ENCODE data around the gene PIK3AP1.

PIK3AP1 gene

GRCh38 chr10:96626795-96627194 is 93.5 kb downstream of the PIK3AP1 start:
- no peak overlapping the region for H2AFZ ChIP-seq (ENCODE audit: low read length)
- no peaks in the 10 kb centered on the region for H4K20me1 ChIP-seq (ENCODE audit: insufficient read depth, low read length, poor library complexity, severe bottlenecking)
- H3K9ac ChIP-seq (ENCODE audit: low read depth, low read length, poor library complexity, severe bottlenecking), result no peak overlapping the region
- no peaks in the 10 kb centered on the region for H3K9me2 ChIP-seq (replicated peaks; ENCODE audit: low read depth, low read length)
- no peaks in the 10 kb centered on the region for H3K27me3 ChIP-seq (ENCODE audit: insufficient read depth, low read length, poor library complexity, severe bottlenecking)
- no peak overlapping the region for H3K4me2 ChIP-seq (ENCODE audit: low read depth, low read length, poor library complexity, severe bottlenecking)
- no peak overlapping the region for H3K4me3 ChIP-seq (ENCODE audit: low read length, poor library complexity, severe bottlenecking)
- no peaks in the 10 kb centered on the region for H3F3A ChIP-seq (ENCODE audit: low read depth)
- peaks cover 60% of the 10 kb centered on the region; the same call in 1 of the 2 replicates for H3K36me3 ChIP-seq (ENCODE audit: insufficient read depth, low read length)
- no peaks in the 10 kb centered on the region for H3K4me1 ChIP-seq (ENCODE audit: insufficient read depth, low read length, poor library complexity, severe bottlenecking)
- H3K9me3 ChIP-seq (ENCODE audit: insufficient read depth, low read depth, low read length), result no peaks in the 10 kb centered on the region
- H3K79me2 ChIP-seq (ENCODE audit: insufficient read depth, low read length), result no peaks in the 10 kb centered on the region
- TF ChIP-seq CTCF (conservative IDR thresholded peaks at IDR 0.05; ENCODE audit: low read length), result peak; percentile 48
- TF ChIP-seq EZH2phosphoT487 (IDR thresholded peaks at IDR 0.05; ENCODE audit: borderline replicate concordance), result no peak

GRCh38 chr10:96625173-96625572 is 95.1 kb downstream of the PIK3AP1 start:
- Histone ChIP-seq H3K79me2 (ENCODE audit: insufficient read depth, low read length) (no peaks in the 10 kb centered on the region), H3K4me2 (ENCODE audit: low read depth, low read length, poor library complexity, severe bottlenecking) (no peak overlapping the region), H3K9me3 (ENCODE audit: insufficient read depth, low read depth, low read length) (no peaks in the 10 kb centered on the region), H4K20me1 (ENCODE audit: insufficient read depth, low read length, poor library complexity, severe bottlenecking) (no peaks in the 10 kb centered on the region), H3K9ac (ENCODE audit: low read depth, low read length, poor library complexity, severe bottlenecking) (no peak overlapping the region), H3F3A (ENCODE audit: low read depth) (no peaks in the 10 kb centered on the region), H3K9me2 (replicated peaks; ENCODE audit: low read depth, low read length) (no peaks in the 10 kb centered on the region), H3K27me3 (ENCODE audit: insufficient read depth, low read length, poor library complexity, severe bottlenecking) (no peaks in the 10 kb centered on the region), H3K4me3 (ENCODE audit: low read length, poor library complexity, severe bottlenecking) (no peak overlapping the region), H3K36me3 (ENCODE audit: insufficient read depth, low read length) (peaks cover 73% of the 10 kb centered on the region; the same call in 1 of the 2 replicates), H2AFZ (ENCODE audit: low read length) (no peak overlapping the region), H3K4me1 (ENCODE audit: insufficient read depth, low read length, poor library complexity, severe bottlenecking) (no peaks in the 10 kb centered on the region)
- TF ChIP-seq CTCF (conservative IDR thresholded peaks at IDR 0.05; ENCODE audit: low read length) (no peak), EZH2phosphoT487 (IDR thresholded peaks at IDR 0.05; ENCODE audit: borderline replicate concordance) (no peak)

- Histone ChIP-seq H3K79me2 (ENCODE audit: insufficient read depth, low read length) (no peaks in the 10 kb centered on the region), H3K4me1 (ENCODE audit: insufficient read depth, low read length, poor library complexity, severe bottlenecking) (no peaks in the 10 kb centered on the region), H2AFZ (ENCODE audit: low read length) (no peak overlapping the region), H3K9ac (ENCODE audit: low read depth, low read length, poor library complexity, severe bottlenecking) (no peak overlapping the region), H4K20me1 (ENCODE audit: insufficient read depth, low read length, poor library complexity, severe bottlenecking) (no peaks in the 10 kb centered on the region), H3K4me3 (ENCODE audit: low read length, poor library complexity, severe bottlenecking) (no peak overlapping the region), H3K9me2 (replicated peaks; ENCODE audit: low read depth, low read length) (no peaks in the 10 kb centered on the region), H3K36me3 (ENCODE audit: insufficient read depth, low read length) (peaks cover 71% of the 10 kb centered on the region; the same call in 1 of the 2 replicates), H3K27me3 (ENCODE audit: insufficient read depth, low read length, poor library complexity, severe bottlenecking) (no peaks in the 10 kb centered on the region), H3F3A (ENCODE audit: low read depth) (no peaks in the 10 kb centered on the region), H3K4me2 (ENCODE audit: low read depth, low read length, poor library complexity, severe bottlenecking) (no peak overlapping the region), H3K9me3 (ENCODE audit: insufficient read depth, low read depth, low read length) (no peaks in the 10 kb centered on the region)
- no peak for TF ChIP-seq EZH2phosphoT487 (IDR thresholded peaks at IDR 0.05; ENCODE audit: borderline replicate concordance)
- TF ChIP-seq CTCF (conservative IDR thresholded peaks at IDR 0.05; ENCODE audit: low read length), result no peak
Observed at GRCh38 chr10:96622013-96622787, 98.1 kb downstream of the PIK3AP1 start.

Data from Loucy (cell line).